Measurements from ENCODE around the gene P2RX2.

P2RX2 gene

DNA sequence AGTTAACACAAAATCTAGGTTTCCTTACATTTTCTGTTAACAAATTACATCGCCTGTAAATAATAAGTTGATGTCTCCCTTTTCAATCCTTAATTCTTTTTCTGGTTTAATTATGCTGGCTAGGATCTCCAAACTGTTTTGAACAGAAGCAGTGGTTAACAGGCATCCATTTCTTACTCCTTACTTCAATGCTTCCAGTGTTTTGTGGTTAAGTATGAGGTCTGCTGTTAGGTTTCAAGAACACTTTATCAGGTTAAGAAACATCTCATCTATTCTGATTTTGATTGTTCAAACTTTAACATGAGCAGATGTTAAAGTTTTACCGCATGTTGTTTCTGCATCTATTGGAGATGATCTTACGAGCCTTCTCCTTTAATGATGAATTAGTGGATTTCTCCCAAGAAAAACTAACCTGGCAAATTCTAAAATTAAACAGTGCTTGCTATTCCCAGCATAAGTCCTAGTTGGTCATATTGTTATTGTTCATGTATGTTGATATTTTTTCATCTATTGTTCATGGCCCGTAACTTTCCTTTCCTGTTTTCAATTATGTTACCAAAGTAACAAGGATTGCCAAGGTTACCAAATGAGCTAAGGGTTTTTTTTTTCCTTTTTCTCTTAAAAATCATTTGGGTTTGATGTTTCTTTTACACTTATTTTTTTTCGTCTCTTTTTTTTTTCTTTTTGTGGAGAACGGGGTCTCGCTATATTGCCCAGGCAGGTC is 35.2 kb downstream of the P2RX2 start:
- no peak for TF ChIP-seq CREB1 (IDR thresholded peaks at IDR 0.05; ENCODE audit: low read depth)
- no peak for TF ChIP-seq TAF1 (IDR thresholded peaks at IDR 0.05; ENCODE audit: low read depth)
- no peak for TF ChIP-seq YY1 (IDR thresholded peaks at IDR 0.05; ENCODE audit: low read depth)
- TF ChIP-seq, protein P1, sequence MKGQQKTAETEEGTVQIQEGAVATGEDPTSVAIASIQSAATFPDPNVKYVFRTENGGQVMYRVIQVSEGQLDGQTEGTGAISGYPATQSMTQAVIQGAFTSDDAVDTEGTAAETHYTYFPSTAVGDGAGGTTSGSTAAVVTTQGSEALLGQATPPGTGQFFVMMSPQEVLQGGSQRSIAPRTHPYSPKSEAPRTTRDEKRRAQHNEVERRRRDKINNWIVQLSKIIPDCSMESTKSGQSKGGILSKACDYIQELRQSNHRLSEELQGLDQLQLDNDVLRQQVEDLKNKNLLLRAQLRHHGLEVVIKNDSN (IDR thresholded peaks at IDR 0.05): no peak
- no peak for TF ChIP-seq RAD21 (IDR thresholded peaks at IDR 0.05; ENCODE audit: low read depth)

GRCh38 chr12:132657004-132657727 is 38.6 kb downstream of the P2RX2 start:
- TF ChIP-seq EP300 (IDR thresholded peaks at IDR 0.05; ENCODE audit: borderline replicate concordance) (no peak), TEAD4 (IDR thresholded peaks at IDR 0.05) (no peak), REST (IDR thresholded peaks at IDR 0.05; ENCODE audit: low read depth) (no peak), ZBTB7A (IDR thresholded peaks at IDR 0.05; ENCODE audit: low read depth) (no peak), TAF1 (IDR thresholded peaks at IDR 0.05; ENCODE audit: low read depth) (no peak), FOXM1 (IDR thresholded peaks at IDR 0.05; ENCODE audit: borderline replicate concordance, low read depth) (no peak), YY1 (IDR thresholded peaks at IDR 0.05; ENCODE audit: low read depth) (no peak), EGR1 (IDR thresholded peaks at IDR 0.05) (no peak), NFIC (IDR thresholded peaks at IDR 0.05) (no peak), RAD21 (IDR thresholded peaks at IDR 0.05; ENCODE audit: low read depth) (no peak), CREB1 (IDR thresholded peaks at IDR 0.05; ENCODE audit: low read depth) (no peak), CEBPB (IDR thresholded peaks at IDR 0.05) (no peak), TCF12 (IDR thresholded peaks at IDR 0.05; ENCODE audit: low read depth) (no peak)
- TF ChIP-seq, protein P2, sequence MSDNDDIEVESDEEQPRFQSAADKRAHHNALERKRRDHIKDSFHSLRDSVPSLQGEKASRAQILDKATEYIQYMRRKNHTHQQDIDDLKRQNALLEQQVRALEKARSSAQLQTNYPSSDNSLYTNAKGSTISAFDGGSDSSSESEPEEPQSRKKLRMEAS (IDR thresholded peaks at IDR 0.05): no peak
- TF ChIP-seq, protein P1 (IDR thresholded peaks at IDR 0.05): no peak

GRCh38 chr12:132658149-132658894 is 39.7 kb downstream of the P2RX2 start:
- TF ChIP-seq NFIC (IDR thresholded peaks at IDR 0.05) (no peak), TAF1 (IDR thresholded peaks at IDR 0.05; ENCODE audit: low read depth) (no peak), FOXM1 (IDR thresholded peaks at IDR 0.05; ENCODE audit: borderline replicate concordance, low read depth) (no peak), RAD21 (IDR thresholded peaks at IDR 0.05; ENCODE audit: low read depth) (no peak), YY1 (IDR thresholded peaks at IDR 0.05; ENCODE audit: low read depth) (no peak), EGR1 (IDR thresholded peaks at IDR 0.05) (no peak), CEBPB (IDR thresholded peaks at IDR 0.05) (no peak), CREB1 (IDR thresholded peaks at IDR 0.05; ENCODE audit: low read depth) (no peak)
- TF ChIP-seq, protein P1 (IDR thresholded peaks at IDR 0.05): no peak

GRCh38 chr12:132659146-132659545 is 40.6 kb downstream of the P2RX2 start:
- TF ChIP-seq EGR1 (IDR thresholded peaks at IDR 0.05): no peak
- TF ChIP-seq FOXM1 (IDR thresholded peaks at IDR 0.05; ENCODE audit: borderline replicate concordance, low read depth): no peak
- TF ChIP-seq TCF12 (IDR thresholded peaks at IDR 0.05; ENCODE audit: low read depth): no peak
- no peak for TF ChIP-seq CREB1 (IDR thresholded peaks at IDR 0.05; ENCODE audit: low read depth)
- no peak for TF ChIP-seq CEBPB (IDR thresholded peaks at IDR 0.05)
- TF ChIP-seq TEAD4 (IDR thresholded peaks at IDR 0.05): no peak
- TF ChIP-seq YY1 (IDR thresholded peaks at IDR 0.05; ENCODE audit: low read depth): no peak
- TF ChIP-seq EP300 (IDR thresholded peaks at IDR 0.05; ENCODE audit: borderline replicate concordance): no peak
- TF ChIP-seq TAF1 (IDR thresholded peaks at IDR 0.05; ENCODE audit: low read depth): no peak
- no peak for TF ChIP-seq REST (IDR thresholded peaks at IDR 0.05; ENCODE audit: low read depth)
- no peak for TF ChIP-seq NFIC (IDR thresholded peaks at IDR 0.05)
- TF ChIP-seq, protein P1 (IDR thresholded peaks at IDR 0.05): no peak
- no peak for TF ChIP-seq RAD21 (IDR thresholded peaks at IDR 0.05; ENCODE audit: low read depth)
- TF ChIP-seq, protein P2 (IDR thresholded peaks at IDR 0.05): no peak
- no peak for TF ChIP-seq ZBTB7A (IDR thresholded peaks at IDR 0.05; ENCODE audit: low read depth)

All from Ishikawa (cell line).